Thymus (tissue), 11 donors: ENCODE data around the gene HLA-DPA1. TPM values are rescaled to one million over a fixed set of nuclear protein-coding genes. Genes with fewer than 3 reads are reported as not detected.
A peak's percentile ranks its signal among the peaks of the same experiment; 100 is the strongest.

Experiments
- DNase-seq, 9 donors: peaks; one replicate each; pipeline ENCODE4 v3.0.0-alpha.2; 2013; ENCODE audit warnings: low spot score in 9 of 9, low read depth in 6 of 9, missing footprints in 1 of 9
- H3K27ac ChIP-seq, 2 donors: one replicate each; pipeline ENCODE4 v1.5.1; 2013; ENCODE audit warnings: control low read depth in 1 of 2, low read depth in 1 of 2, low read length in 1 of 2, mild to moderate bottlenecking in 1 of 2, moderate library complexity in 1 of 2
- H3K27me3 ChIP-seq, 2 donors: one replicate each; pipeline ENCODE4 v1.5.1; 2013; ENCODE audit warnings: low read length in 1 of 2; ENCODE audit not compliant: control insufficient read depth in 2 of 2, insufficient read depth in 1 of 2
- H3K36me3 ChIP-seq, 2 donors: one replicate each; pipeline ENCODE4 v1.5.1; 2013; ENCODE audit warnings: low read length in 1 of 2, mild to moderate bottlenecking in 1 of 2, moderate library complexity in 1 of 2; ENCODE audit not compliant: control insufficient read depth in 2 of 2, insufficient read depth in 2 of 2
- H3K4me1 ChIP-seq, 2 donors: one replicate each; pipeline ENCODE4 v1.5.1; 2013; ENCODE audit warnings: low read length in 2 of 2; ENCODE audit not compliant: control insufficient read depth in 2 of 2, insufficient read depth in 2 of 2
- H3K4me3 ChIP-seq, 2 donors: one replicate each; pipeline ENCODE4 v1.5.1; 2013; ENCODE audit warnings: low read length in 2 of 2, control low read depth in 1 of 2, mild to moderate bottlenecking in 1 of 2
- H3K9me3 ChIP-seq, 2 donors: one replicate each; pipeline ENCODE4 v1.5.1; 2013; ENCODE audit warnings: low read length in 1 of 2, mild to moderate bottlenecking in 1 of 2; ENCODE audit not compliant: control insufficient read depth in 2 of 2, insufficient read depth in 1 of 2
- WGBS: extraction: QIAGEN DNeasy Blood & Tissue Kit; methylation state at CpG from one replicate; pipeline ENCODE4 v1.1.7; 2013; 5-methylcytosine and 5-hydroxymethylcytosine counted together
- polyA plus RNA-seq: library from polyadenylated mRNA; stranded (reverse); fragments of 200-250 nt; gene quantifications from one replicate; pipeline ENCODE4 v1.2.3, GENCODE V29; 2013
- total RNA-seq: library from RNA; stranded (reverse); fragments of 120-200 nt; gene quantifications from one replicate; pipeline ENCODE4 v1.2.4, GENCODE V29; 2013
- donor health status: healthy.

Gene HLA-DPA1
- total and polyA plus RNA-seq, 2 donors: 332 to 700 TPM

GRCh38 chr6:33017694-33018353 is 55.6 kb downstream of the HLA-DPA1 start:
- H3K36me3 ChIP-seq: no peaks in the 10 kb centered on the region
- H3K27ac ChIP-seq: peak overlapping the region; percentile 48 to 67
- peaks cover 3 to 8% of the 10 kb centered on the region in 2 donors for H3K4me1 ChIP-seq
- peaks cover 0 to 3% of the 10 kb centered on the region in 2 donors for H3K27me3 ChIP-seq
- WGBS: 93% methylated on average over 3 of the region's 3 CpGs
- no peaks in the 10 kb centered on the region for H3K9me3 ChIP-seq
- DNase-seq: no peak
- H3K4me3 ChIP-seq: no peak overlapping the region

DNA sequence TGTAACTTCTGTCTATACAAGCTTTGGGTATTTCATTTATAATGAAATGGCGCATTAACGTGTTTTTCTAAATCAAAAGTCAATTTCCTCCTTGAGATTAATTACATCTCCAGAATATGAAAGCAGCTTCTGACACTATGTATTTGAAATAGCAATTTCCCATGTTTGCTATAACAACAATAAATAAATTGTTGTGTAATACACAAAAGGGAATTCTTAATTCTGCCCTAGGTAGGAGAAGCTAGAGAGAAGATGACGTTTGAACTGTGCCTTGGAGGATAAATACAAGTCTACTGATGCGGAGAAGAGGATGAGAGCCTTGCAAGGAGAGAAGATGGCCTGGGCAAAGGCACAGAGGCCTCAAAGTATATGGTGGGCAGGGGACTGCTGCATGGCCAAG is 56.4 kb downstream of the HLA-DPA1 start:
- Histone ChIP-seq H3K27ac (peak overlapping the region in 1 of 2 donors; percentile 9), H3K9me3 (no peaks in the 10 kb centered on the region), H3K36me3 (no peaks in the 10 kb centered on the region), H3K4me1 (peaks cover 3 to 8% of the 10 kb centered on the region in 2 donors), H3K4me3 (no peak overlapping the region), H3K27me3 (peaks cover 0 to 3% of the 10 kb centered on the region in 2 donors)
- 74% methylated on average over 4 of the region's 4 CpGs for WGBS
- DNase-seq: no peak

DNA sequence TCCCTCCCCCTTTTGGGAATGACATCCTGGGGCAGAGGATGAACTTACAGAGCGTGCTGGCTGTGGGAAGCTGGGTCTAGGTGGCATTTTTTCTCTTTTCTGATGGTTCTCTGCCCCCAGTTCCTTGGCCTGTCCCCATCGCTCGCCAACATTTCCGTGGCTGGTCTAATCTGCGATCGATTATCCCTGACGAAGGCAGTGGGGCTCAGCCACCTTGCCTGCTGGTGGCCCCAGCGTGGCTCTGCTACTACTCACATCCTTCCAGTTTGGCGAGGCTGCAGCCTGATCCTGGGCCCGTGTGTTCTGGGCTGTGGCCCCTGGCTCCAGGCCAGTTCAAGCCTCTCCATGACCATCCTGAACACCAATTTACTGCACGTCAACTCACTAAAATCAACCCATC is 57.7 kb downstream of the HLA-DPA1 start:
- WGBS: 88% methylated on average over 11 of the region's 11 CpGs
- DNase-seq: no peak
- H3K27ac ChIP-seq: no peak overlapping the region

GRCh38 chr6:33014841-33015634 is 58.4 kb downstream of the HLA-DPA1 start:
- Histone ChIP-seq H3K27ac (no peak overlapping the region), H3K9me3 (no peaks in the 10 kb centered on the region), H3K27me3 (peaks cover 0 to 3% of the 10 kb centered on the region in 2 donors), H3K4me1 (peaks cover 3 to 8% of the 10 kb centered on the region in 2 donors), H3K36me3 (no peaks in the 10 kb centered on the region), H3K4me3 (no peak overlapping the region)
- DNase-seq: peak in 8 of 9 donors; percentile 65 to 89 (median 80)
- 33% methylated on average over 6 of the region's 6 CpGs for WGBS

More for the DNA sequence above, 57.7 kb downstream of the HLA-DPA1 start:
- Histone ChIP-seq H3K4me3 (no peak overlapping the region), H3K9me3 (no peaks in the 10 kb centered on the region), H3K27me3 (peaks cover 0 to 3% of the 10 kb centered on the region in 2 donors), H3K4me1 (peaks cover 3 to 8% of the 10 kb centered on the region in 2 donors), H3K36me3 (no peaks in the 10 kb centered on the region)

Other genes starting within 250 kb of the HLA-DPA1 start
- gene TAP2, start 234.9 kb downstream of the HLA-DPA1 start, total RNA-seq: 29.7 TPM
- gene TAP2, start 234.9 kb downstream of the HLA-DPA1 start, polyA plus RNA-seq: 39.8 TPM
- gene PSMB8, start 229.6 kb downstream of the HLA-DPA1 start, total RNA-seq: 162 TPM
- gene PSMB8, start 229.6 kb downstream of the HLA-DPA1 start, polyA plus RNA-seq: 177 TPM
- 107 TPM for gene TAP1, start 219.9 kb downstream of the HLA-DPA1 start, total RNA-seq
- 155 TPM for gene TAP1, start 219.9 kb downstream of the HLA-DPA1 start, polyA plus RNA-seq
- 159 TPM for gene PSMB9, start 219.5 kb downstream of the HLA-DPA1 start, total RNA-seq
- 143 TPM for gene PSMB9, start 219.5 kb downstream of the HLA-DPA1 start, polyA plus RNA-seq
- 110 TPM for gene HLA-DMB, start 132.6 kb downstream of the HLA-DPA1 start, total RNA-seq
- 71.0 TPM for gene HLA-DMB, start 132.6 kb downstream of the HLA-DPA1 start, polyA plus RNA-seq
- 85.0 TPM for gene HLA-DMA, start 120.6 kb downstream of the HLA-DPA1 start, total RNA-seq
- 161 TPM for gene HLA-DMA, start 120.6 kb downstream of the HLA-DPA1 start, polyA plus RNA-seq
- gene BRD2, start 105.1 kb downstream of the HLA-DPA1 start, total RNA-seq: 113 TPM
- gene BRD2, start 105.1 kb downstream of the HLA-DPA1 start, polyA plus RNA-seq: 119 TPM
- 38.8 TPM for gene HLA-DOA, start 64.1 kb downstream of the HLA-DPA1 start, total RNA-seq
- gene HLA-DOA, start 64.1 kb downstream of the HLA-DPA1 start, polyA plus RNA-seq: 27.9 TPM
- gene HLA-DPB1, start 2.3 kb upstream of the HLA-DPA1 start, total RNA-seq: 306 TPM
- gene HLA-DPB1, start 2.3 kb upstream of the HLA-DPA1 start, polyA plus RNA-seq: 575 TPM
- 2.1 TPM for gene COL11A2, start 118.8 kb upstream of the HLA-DPA1 start, total RNA-seq
- 5.5 TPM for gene COL11A2, start 118.8 kb upstream of the HLA-DPA1 start, polyA plus RNA-seq
- gene RXRB, start 127.0 kb upstream of the HLA-DPA1 start, total RNA-seq: 19.4 TPM
- 60.7 TPM for gene RXRB, start 127.0 kb upstream of the HLA-DPA1 start, polyA plus RNA-seq
- gene SLC39A7, start 127.2 kb upstream of the HLA-DPA1 start, total RNA-seq: 32.1 TPM
- 43.0 TPM for gene SLC39A7, start 127.2 kb upstream of the HLA-DPA1 start, polyA plus RNA-seq
- gene HSD17B8, start 131.0 kb upstream of the HLA-DPA1 start, total RNA-seq: 31.3 TPM
- gene HSD17B8, start 131.0 kb upstream of the HLA-DPA1 start, polyA plus RNA-seq: 15.7 TPM
- gene RING1, start 134.9 kb upstream of the HLA-DPA1 start, total RNA-seq: 35.0 TPM
- gene RING1, start 134.9 kb upstream of the HLA-DPA1 start, polyA plus RNA-seq: 62.6 TPM
- 26.3 TPM for gene VPS52, start 198.2 kb upstream of the HLA-DPA1 start, total RNA-seq
- 59.0 TPM for gene VPS52, start 198.2 kb upstream of the HLA-DPA1 start, polyA plus RNA-seq
- gene RPS18, start 198.4 kb upstream of the HLA-DPA1 start, total RNA-seq: 5,201 TPM
- 5,710 TPM for gene RPS18, start 198.4 kb upstream of the HLA-DPA1 start, polyA plus RNA-seq
- gene B3GALT4, start 203.5 kb upstream of the HLA-DPA1 start, total RNA-seq: 9.0 TPM
- 14.9 TPM for gene B3GALT4, start 203.5 kb upstream of the HLA-DPA1 start, polyA plus RNA-seq
- gene WDR46, start 215.6 kb upstream of the HLA-DPA1 start, total RNA-seq: 48.6 TPM
- 68.6 TPM for gene WDR46, start 215.6 kb upstream of the HLA-DPA1 start, polyA plus RNA-seq
- 92.8 TPM for gene PFDN6, start 216.0 kb upstream of the HLA-DPA1 start, total RNA-seq
- 171 TPM for gene PFDN6, start 216.0 kb upstream of the HLA-DPA1 start, polyA plus RNA-seq
- gene RGL2, start 225.3 kb upstream of the HLA-DPA1 start, total RNA-seq: 19.9 TPM
- gene RGL2, start 225.3 kb upstream of the HLA-DPA1 start, polyA plus RNA-seq: 120 TPM
- gene TAPBP, start 240.4 kb upstream of the HLA-DPA1 start, total RNA-seq: 37.7 TPM
- gene TAPBP, start 240.4 kb upstream of the HLA-DPA1 start, polyA plus RNA-seq: 57.0 TPM
- 10.3 TPM for gene ZBTB22, start 244.1 kb upstream of the HLA-DPA1 start, total RNA-seq
- gene ZBTB22, start 244.1 kb upstream of the HLA-DPA1 start, polyA plus RNA-seq: 15.5 TPM
- gene DAXX, start 249.3 kb upstream of the HLA-DPA1 start, total RNA-seq: 45.0 TPM
- 48.1 TPM for gene DAXX, start 249.3 kb upstream of the HLA-DPA1 start, polyA plus RNA-seq